Sigmoid colon (tissue), 4 donors: ENCODE data around the gene RPS16.

Source experiments
- CTCF ChIP-seq, 4 experiments: fragments of 450-650 bp in 3 of 4; fragments of 200-600 bp in 1 of 4; IDR thresholded peaks; one replicate each; pipeline ENCODE4 v1.5.1; 2016 to 2019; ENCODE audit warnings: antibody characterized with exemption in 4 of 4, mild to moderate bottlenecking in 3 of 4, moderate library complexity in 2 of 4
- EP300 ChIP-seq, 4 donors: sonication (generic); formaldehyde crosslinking; IDR thresholded peaks; one replicate each; pipeline ENCODE4 v1.6.1; 2017; ENCODE audit warnings: antibody characterized with exemption in 4 of 4
- POLR2A ChIP-seq, 2 donors: fragments of 450-650 bp; IDR thresholded peaks; one replicate each; pipeline ENCODE4 v1.6.1; 2016; ENCODE audit warnings: antibody characterized with exemption in 2 of 2, mild to moderate bottlenecking in 2 of 2, moderate library complexity in 2 of 2
- POLR2AphosphoS5 ChIP-seq, 4 donors: sonication (generic); formaldehyde crosslinking; IDR thresholded peaks; one replicate each; pipeline ENCODE4 v1.6.1; 2017; ENCODE audit warnings: antibody characterized with exemption in 4 of 4

- no peak for TF ChIP-seq CTCF (IDR thresholded peaks at IDR 0.05)
- no peak for TF ChIP-seq POLR2AphosphoS5 (IDR thresholded peaks at IDR 0.05)
- no peak for TF ChIP-seq POLR2A (IDR thresholded peaks at IDR 0.05)
- TF ChIP-seq EP300 (IDR thresholded peaks at IDR 0.05) = no peak
Observed at GRCh38 chr19:39469036-39469435, 33.3 kb upstream of the RPS16 start.
